ENCODE results near the gene CGRRF1.

CGRRF1 gene, protein sequence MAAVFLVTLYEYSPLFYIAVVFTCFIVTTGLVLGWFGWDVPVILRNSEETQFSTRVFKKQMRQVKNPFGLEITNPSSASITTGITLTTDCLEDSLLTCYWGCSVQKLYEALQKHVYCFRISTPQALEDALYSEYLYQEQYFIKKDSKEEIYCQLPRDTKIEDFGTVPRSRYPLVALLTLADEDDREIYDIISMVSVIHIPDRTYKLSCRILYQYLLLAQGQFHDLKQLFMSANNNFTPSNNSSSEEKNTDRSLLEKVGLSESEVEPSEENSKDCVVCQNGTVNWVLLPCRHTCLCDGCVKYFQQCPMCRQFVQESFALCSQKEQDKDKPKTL

DNA sequence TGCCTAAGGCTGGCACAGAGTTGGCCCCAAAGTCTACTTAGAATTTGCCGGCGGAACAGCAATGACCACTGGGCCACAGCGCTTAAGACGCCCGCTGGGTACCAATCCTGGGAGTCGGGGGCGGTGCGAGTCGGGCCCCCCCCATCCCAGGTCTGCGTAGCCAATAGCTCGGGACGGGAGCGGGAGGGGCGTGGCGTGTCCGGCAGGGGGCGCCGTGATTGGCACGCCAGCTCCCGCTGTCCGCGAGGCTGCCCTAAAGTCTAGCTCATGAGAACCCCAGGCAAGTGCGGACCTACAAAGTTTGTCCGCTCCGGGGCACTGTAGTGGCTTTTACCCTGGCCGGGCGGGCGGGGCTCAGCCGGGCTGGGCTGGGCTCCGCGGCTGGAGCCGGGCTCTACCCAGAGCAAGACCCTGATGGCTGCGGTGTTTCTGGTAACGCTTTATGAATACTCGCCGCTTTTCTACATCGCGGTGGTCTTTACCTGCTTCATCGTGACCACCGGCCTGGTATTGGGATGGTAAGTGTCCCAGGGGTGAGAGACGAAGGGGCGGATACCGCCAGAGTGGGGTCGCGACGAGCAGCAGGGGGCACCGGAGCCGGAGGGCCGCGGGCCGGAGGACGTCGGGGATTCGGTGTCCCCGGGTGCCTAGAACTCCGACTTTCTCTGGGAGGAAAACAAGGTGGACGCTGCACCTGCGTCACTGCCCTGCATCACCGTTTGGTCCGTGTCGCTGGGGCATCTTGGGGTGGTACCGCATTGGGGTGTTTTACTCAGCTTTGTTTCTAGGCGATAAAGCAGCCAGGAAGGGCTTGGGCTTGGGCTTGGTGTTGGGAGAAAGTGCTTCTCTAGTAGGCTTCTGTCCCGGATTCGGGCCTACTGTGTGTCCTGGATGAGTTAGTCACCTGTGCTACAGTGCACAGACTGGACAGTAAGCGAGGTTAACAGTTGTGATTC, at the start of gene CGRRF1:
Gene CGRRF1, plus strand, starts transcription at position 361 of the 956 bp plus-strand sequence. Its CDS starts 54 bp downstream, at position 415.
- peak; percentile 92 to 95 for DNase-seq (ENCODE audit: low read depth in 1 of 2, low spot score in 1 of 2)

DNA sequence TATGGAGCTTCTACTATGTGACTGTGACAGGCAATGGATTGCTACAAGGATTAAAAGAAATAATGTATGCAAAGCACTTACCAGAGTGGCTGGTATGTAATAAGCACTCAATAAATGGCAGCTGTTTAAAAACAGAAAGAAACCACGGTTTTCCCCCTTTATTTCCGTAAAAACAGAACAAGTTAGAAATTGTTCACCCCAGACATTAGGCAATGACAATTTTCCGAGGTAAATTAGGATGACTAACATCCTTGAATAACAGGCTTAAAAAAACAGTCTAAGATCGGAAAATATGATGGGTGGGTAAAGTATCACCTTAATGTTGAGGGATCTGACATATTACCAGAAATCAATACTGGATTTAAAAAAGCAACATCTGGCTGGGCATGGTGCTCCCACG, 47.7 kb upstream of the CGRRF1 start:
- no peak for DNase-seq (ENCODE audit: low read depth in 1 of 2, low spot score in 1 of 2)

DNA sequence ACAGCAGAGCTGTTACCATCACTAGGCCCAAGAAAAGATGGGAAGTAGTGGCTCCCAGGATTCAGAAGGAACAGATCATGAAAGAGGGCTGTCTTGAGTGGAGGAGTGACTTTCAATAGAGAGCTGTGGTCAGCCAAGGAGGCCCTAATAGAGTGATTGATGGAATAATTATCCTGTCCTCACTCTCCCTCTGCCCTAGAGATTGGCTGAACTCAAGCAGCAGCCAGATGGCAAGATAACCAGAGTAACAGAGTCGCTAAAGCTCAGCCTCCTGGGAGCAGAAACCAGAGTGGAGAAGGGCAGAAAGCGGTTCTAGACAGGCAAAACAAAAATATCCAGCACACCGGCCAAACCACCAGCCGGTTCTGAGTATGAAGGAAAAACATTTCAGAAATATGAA, 44.1 kb upstream of the CGRRF1 start:
- DNase-seq (ENCODE audit: low read depth in 1 of 2, low spot score in 1 of 2) = no peak

DNA sequence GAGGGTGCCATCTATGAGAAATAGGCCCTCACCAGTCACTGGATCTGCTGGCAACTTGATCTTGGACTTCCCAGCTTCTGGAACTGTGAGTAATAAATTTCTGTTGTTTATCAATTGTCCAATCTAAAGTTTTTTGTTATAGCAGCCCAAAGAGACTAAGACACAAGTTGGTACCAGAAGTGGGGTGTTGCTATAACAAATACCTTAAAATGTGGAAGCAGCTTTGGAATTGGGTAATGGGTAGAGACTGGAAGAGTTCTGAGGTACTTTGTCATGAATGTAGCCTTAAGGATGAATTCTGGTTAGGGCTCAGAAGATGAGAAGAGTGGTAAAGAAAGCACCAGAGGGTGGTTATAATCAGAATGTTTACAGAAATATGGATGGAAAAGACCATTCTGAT, 42.4 kb upstream of the CGRRF1 start:
- DNase-seq (ENCODE audit: low read depth in 1 of 2, low spot score in 1 of 2) = no peak

DNA sequence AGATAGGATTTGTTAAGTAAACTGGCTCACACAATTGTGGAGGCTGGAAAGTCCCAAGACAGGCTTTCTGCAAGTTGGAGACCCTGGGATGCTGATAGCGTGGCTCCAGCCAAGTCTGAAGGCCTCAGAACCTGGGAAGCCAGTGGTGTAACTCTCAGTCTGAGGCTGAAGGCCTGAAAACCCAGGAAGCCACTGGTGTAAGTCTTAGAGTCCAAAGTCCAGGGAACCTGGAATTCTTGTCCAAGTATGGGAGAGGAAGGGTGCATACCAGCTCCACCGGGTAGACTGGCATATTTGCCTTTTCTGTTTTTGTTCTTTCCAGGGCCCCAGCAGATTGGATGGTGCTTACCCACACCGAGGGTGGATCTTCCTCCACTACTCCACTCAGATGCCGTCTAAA, 39.0 kb upstream of the CGRRF1 start:
- no peak for DNase-seq (ENCODE audit: low read depth in 1 of 2, low spot score in 1 of 2)

DNA sequence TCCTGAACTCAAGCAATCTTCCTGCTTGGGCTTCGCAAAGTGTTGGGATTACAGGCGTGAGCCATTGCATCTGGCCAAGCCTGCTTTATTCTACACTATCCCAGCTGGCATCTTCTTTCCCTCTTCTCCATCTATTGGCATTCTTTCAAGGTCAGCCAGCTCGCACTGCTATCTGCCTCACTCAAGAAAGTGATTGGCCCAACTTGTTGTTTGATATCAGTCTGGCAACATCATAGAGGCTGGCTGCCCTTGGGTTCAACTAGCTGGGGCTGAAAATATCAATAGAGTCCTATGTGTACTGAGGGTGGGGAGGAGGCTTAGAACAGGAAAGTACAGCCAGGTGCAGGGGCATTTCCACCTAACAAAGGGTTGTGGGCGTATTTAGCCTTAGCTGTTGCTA, 38.1 kb upstream of the CGRRF1 start:
- DNase-seq (ENCODE audit: low read depth in 1 of 2, low spot score in 1 of 2) = no peak

DNA sequence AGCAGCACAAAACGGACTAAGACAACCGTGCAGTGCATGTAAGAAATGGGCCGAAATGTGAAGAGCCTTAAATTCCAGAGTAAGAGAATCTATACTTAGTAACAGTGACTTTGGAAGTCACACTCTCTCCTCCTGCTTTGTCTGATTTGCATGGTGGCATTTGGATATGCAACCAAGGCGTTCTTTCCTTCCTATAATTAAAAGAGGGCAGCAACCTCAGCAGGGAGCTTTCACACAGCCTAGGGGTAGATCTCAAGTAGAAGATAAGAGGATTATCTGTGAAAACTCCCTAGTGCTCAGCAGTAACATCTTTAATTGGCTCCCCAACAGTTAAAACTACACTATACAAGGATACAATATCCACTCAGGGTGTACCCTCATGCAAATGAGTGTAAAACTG, 37.4 kb upstream of the CGRRF1 start:
- no peak for DNase-seq (ENCODE audit: low read depth in 1 of 2, low spot score in 1 of 2)

DNA sequence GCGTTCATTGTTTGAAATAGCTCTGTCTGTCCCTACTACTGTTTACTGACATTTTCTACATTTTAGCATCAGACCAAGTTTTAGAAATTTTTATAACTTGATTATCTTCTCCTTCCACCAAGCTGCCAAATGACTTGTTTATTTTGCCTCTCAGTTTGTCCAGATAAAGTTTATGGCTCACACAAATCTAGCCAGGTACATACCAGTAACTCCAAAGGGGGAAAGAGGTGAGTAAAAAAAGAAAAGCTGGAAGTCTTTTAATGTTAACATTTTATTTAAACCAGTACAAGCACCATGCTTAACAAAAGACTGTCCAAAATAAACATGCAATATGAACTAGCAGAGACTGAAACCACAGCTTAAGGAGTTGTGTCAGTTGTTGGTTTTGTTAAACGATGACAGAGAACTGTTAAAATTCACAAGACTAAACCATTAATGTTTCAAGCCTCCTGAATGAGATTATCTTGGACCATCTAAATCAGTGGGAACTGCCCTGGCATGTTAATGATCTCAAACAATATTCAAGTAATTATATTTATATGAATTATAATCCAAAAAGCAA, 35.4 kb upstream of the CGRRF1 start:
- no peak for DNase-seq (ENCODE audit: low read depth in 1 of 2, low spot score in 1 of 2)

DNA sequence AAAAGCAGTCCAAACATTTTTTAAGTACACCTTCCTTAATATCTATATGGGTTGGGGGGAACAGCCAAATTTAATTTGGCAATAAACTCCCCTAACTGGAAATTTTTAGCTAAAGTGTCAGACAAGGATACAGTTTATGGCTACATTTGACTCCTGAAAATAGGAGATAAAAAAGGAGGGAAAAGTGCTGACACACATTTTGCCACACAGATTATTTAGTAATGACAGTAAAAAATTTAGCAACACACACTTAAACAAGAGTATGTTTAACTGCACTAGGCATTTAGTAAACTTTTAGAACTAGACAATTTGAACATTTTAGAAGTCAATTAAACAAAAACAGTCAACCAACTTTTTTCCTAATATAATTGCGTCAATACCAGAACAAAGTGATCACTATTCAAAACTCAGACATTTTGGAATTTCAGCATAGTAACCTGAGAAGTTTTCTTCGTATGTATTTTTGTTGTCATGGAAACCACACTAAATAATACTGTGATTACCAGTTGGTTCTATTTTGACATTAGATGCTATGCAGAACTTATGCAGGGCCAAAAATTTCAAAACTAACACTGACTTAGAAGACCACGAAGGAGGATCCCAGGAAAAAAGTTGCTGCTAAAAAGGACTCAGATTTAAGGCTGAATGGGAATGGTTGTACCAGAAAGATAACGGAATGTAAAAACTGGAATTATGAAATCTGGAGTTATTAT, 34.4 kb upstream of the CGRRF1 start:
- no peak for DNase-seq (ENCODE audit: low read depth in 1 of 2, low spot score in 1 of 2)

DNA sequence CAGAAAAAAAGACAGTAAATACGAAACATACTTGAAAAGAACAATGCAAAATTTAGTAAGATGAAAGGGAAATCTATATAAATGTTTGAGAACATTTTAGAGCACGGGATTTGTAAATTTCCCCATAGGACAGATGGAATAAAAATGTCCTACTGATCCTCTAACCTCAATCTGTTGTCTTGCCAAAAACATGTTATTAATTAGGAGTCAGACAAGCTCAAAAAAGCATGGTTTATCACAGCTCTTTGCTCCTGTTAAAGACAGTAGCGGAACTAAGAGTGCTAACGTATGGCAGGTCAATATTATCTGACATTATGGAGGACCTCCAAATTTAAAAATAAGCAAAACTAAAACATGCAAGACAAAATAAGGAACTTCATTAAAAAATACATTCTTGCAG, 33.8 kb upstream of the CGRRF1 start:
- DNase-seq (ENCODE audit: low read depth in 1 of 2, low spot score in 1 of 2) = no peak

DNA sequence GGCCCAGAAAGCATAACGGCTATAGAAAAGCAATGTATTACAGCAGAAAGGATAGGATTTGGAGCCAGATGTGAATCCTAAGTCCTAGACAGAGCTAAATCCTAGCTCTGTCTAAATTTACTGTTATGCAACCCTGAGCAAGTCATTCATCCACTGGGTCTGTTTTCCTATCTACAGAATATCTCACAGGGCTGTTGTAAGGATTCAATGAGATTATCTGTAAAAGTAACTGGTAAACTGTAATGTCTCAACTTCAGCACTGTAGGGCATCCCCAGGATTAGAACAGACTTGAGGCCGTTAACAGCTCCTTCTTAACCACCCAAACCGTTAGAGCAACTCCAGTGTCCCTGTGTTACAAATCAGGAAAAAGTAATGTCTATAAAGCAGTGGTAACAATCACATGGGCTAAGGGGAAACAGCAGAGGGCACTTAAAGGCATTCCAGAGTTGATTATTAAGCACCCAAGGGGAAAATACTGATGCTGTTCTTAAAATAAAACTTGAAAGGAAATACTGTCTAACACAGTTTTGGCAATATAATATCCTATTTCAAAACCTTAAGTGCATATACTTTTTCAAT, 31.0 kb upstream of the CGRRF1 start:
- DNase-seq (ENCODE audit: low read depth in 1 of 2, low spot score in 1 of 2) = no peak

DNA sequence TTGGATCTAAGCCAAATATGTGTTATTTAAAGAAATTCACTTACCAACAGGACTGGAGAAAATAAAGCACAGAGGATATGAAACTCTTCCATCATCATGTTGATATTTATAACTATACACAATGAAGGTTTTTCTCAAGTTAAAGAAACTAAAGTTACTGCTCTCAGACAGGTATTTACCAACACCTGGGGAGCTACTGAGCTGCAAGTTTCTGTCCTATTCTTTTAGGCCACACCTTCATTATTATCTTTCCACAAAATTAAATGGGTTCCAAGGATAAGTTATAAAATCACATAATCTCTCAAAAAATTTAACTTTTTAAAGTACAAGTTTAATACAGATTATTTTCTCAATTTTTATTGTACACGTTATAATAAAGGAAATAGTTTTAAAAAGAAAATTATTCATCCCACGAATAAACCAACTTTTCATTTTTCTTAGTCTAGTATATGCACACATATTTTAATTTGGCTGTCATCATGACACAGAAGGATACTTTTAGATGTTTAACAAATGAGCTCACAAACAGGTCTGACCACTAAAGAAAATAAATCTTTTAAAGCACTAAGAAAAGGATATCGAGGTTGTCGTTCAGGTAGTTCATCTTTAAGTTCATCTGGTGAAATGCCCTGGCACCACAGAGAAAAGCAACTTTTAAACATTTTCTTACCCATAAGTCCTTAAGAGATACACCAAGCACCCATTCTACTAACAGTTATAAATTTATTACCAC, 28.7 kb upstream of the CGRRF1 start:
- no peak for DNase-seq (ENCODE audit: low read depth in 1 of 2, low spot score in 1 of 2)

DNA sequence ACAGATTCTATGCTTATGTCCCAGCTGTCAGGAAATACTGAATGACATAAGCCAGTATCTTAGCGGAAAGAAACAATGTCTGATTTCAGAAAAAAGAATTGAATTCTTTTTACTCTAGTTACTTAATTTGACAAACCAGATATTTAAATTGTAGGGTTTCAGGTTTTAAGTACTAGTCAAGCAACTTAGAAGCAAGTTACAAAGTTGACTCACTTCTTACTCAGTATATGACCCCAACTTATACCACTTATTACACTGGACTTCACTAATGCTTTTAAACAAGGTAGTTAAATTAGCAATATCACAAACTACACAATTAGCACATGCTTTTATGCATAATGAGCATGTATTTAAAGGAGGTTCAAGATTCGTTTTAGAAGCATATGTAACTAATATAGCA, 28.0 kb upstream of the CGRRF1 start:
- DNase-seq (ENCODE audit: low read depth in 1 of 2, low spot score in 1 of 2) = no peak

DNA sequence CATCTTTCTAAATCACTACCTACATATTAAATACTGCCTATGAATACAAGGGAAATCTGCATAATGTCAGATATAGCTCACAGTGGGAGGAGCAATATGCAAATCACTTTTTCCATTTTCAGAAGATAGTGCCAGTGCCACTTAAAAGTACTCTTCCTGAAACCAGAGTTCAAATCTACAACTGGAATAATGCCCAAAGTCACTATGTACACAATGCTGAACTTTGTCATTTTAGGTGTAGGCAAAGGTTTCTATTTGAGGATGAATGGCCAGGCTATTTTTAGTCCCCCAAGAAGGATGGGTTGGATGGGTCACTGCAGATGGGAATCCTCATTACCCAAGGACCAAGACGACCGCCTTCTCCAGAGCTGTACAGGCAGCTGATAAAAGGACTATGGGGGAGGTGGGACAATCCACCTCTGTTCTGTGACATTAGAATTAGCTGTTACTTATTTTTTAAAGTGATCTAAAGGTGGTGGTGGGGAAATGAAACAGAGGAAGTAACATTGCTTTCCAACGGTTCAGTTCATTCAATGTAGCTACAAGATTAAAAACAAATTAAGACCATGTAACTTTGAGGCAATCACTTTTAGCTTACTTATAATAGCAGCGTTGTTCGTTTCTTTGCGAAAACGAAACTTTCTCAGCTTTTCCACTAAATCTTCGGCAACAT, 26.5 kb upstream of the CGRRF1 start:
- DNase-seq (ENCODE audit: low read depth in 1 of 2, low spot score in 1 of 2) = no peak

DNA sequence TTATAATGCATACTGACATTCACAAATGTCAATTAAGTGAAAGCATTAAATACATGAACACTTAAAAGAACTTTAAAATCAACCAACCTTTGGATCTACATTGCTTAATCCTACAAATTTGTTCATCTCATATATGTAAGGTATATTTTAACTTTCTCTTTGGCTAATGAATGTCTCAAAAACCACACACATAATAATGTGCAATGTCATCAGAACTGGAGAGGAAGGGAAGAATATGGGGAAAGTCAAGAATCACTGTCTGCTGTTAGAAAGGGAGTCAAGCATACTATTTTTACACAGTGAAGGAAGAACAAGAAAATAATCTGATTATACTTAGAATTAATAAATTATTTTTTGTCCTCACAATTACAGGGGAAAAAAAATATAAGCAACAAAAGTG, 25.9 kb upstream of the CGRRF1 start:
- no peak for DNase-seq (ENCODE audit: low read depth in 1 of 2, low spot score in 1 of 2)

DNA sequence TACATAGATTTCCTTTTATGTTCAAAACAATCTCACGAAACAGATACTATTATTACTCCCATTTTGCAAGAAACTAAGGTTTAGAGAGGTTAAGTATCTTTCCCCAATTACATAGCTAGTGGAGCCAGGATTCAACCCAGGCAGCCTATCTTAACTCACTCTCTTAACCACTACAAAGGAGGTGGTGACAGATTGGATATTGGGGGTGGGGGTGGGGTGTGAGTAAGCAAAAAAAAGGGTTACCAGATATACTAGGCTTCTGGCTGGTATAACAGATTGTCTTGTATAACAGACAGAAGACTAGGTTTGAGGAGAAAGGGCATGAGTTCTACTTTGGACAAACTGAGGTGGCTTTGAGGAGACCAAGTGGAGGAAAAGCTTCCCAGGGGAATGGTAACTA, 23.0 kb upstream of the CGRRF1 start:
- DNase-seq (ENCODE audit: low read depth in 1 of 2, low spot score in 1 of 2) = no peak

DNA sequence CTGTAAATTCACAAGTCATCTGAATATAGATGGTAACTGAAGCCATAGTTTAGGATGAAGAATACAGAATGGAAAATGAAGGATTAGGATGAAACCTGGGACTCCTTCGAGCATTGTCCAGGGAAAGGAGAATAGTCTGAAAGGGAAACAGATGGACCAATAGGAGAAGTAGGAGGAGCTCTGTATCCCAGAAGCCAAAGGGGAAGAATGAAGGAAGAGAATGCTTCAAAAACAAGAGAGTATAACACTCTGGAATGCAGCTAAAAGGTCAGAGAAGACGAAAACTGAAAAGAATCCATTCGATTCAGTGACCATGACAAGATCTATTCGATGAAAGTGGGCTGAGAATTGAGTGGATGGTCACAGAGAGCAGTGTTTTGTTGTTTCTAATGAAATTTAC, 21.9 kb upstream of the CGRRF1 start:
- no peak for DNase-seq (ENCODE audit: low read depth in 1 of 2, low spot score in 1 of 2)

DNA sequence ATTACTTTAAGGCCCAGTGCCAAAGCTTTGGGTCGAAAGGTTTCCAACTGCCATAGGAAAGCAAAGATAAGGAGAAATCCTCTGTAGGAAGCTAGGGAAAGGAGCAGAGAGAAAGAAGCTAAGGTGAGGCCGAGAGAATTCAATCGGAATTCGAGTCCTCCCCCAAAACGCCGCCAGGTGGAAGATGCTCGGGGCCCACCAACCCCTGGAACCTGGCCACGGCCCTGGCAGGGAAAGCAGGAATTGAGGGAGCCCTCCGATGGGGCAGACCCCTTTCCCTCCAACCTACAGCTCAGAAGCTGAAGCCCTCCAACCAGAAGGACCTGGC, 21.4 kb upstream of the CGRRF1 start:
- DNase-seq (ENCODE audit: low read depth in 1 of 2, low spot score in 1 of 2) = no peak

DNA sequence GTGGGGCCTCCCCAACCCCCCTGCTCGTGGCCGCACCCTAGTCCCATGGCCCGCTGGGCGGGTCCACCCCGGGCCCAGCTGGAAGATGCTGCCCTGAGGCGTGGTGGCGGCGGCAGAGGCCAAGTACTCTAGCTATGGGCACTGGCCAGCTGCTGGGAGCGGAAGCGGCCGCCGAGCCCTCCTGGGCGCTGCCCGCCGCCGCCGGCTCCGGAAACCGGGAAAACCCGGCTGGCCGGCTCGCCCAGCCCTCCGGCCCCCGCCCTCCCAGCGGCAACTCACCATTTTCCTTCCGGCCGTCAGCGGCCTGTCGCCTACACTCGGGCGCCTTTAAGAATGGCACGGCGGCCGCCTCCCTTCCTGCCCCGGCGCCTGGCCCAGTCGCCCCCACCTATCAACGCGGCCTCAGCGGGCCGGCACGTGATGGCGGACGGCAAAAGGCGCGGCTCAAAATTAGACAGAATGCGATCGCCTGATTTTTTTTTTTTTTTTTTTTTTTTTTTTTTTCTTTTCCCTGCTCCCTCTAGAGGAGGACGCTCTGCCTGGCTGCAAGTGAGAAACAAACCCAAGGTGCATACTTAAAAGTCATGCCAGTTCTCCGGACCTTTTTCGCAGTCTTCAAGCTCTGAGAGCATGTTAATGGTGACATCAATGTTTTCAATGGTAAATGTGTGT, 20.9 kb upstream of the CGRRF1 start, which contains the start of gene GMFB:
Gene GMFB, minus strand, starts transcription at position 335 of the 672 bp plus-strand sequence. Its CDS starts 53 bp downstream, at position 282.
- peak; percentile 82 for DNase-seq (ENCODE audit: low read depth in 1 of 2, low spot score in 1 of 2)
